ENCODE results near the gene EXOC4. TPM values are rescaled to one million over a fixed set of nuclear protein-coding genes. Genes with fewer than 3 reads are reported as not detected.

Gene EXOC4
- total and polyA plus RNA-seq, 2 of the 8 experiments (the other 6 are each of a cell fraction or from before 2014, with no cell fraction given) = 27.0 to 67.3 TPM

- H4K20me1 ChIP-seq (replicated peaks in 1 of 2; ENCODE audit: control insufficient read depth in 1 of 2, insufficient read depth in 2 of 2, low read length in 2 of 2) = no peaks in the 10 kb centered on the region
- CTCF ChIA-PET (ENCODE audit: partially characterized antibody) = interaction anchor here (1.1 kb wide), 1 partner anchor 22 kb away, joined by 3 read pairs; no protein-coding TSS in a partner anchor
- H4K8ac ChIP-seq (ENCODE audit: extremely low read depth, insufficient read depth, low read length) = no peak overlapping the region
- no peak overlapping the region for H4K91ac ChIP-seq (replicated peaks; ENCODE audit: insufficient read length, low read length)
- TF ChIP-seq CBX5 (IDR thresholded peaks at IDR 0.05; ENCODE audit: low read depth, low read length) (no peak), BCL11A (IDR thresholded peaks at IDR 0.05; ENCODE audit: low read depth in 2 of 2, low read length in 2 of 2) (no peak), POLR2A (IDR thresholded peaks at IDR 0.05; ENCODE audit: control extremely low read depth in 1 of 2, low read depth in 2 of 2, low read length in 2 of 2) (no peak), SP2 (IDR thresholded peaks at IDR 0.05; ENCODE audit: low read length) (no peak), SIX5 (IDR thresholded peaks at IDR 0.05; ENCODE audit: low read depth, low read length) (no peak), GTF2F1 (IDR thresholded peaks at IDR 0.05; ENCODE audit: borderline replicate concordance, low read depth, low read length) (no peak), SP4 (IDR thresholded peaks at IDR 0.05; ENCODE audit: low read length) (no peak), TAF1 (IDR thresholded peaks at IDR 0.05; ENCODE audit: low read depth, low read length) (no peak), RBBP5 (IDR thresholded peaks at IDR 0.05; ENCODE audit: borderline replicate concordance, low read depth, low read length) (no peak), CTBP2 (IDR thresholded peaks at IDR 0.05; ENCODE audit: borderline replicate concordance, insufficient read depth, insufficient read length, low read length) (no peak), RNF2 (IDR thresholded peaks at IDR 0.05; ENCODE audit: borderline replicate concordance, low read depth, low read length, missing control alignments, poor library complexity, severe bottlenecking) (no peak)
- TF ChIP-seq, protein P1, sequence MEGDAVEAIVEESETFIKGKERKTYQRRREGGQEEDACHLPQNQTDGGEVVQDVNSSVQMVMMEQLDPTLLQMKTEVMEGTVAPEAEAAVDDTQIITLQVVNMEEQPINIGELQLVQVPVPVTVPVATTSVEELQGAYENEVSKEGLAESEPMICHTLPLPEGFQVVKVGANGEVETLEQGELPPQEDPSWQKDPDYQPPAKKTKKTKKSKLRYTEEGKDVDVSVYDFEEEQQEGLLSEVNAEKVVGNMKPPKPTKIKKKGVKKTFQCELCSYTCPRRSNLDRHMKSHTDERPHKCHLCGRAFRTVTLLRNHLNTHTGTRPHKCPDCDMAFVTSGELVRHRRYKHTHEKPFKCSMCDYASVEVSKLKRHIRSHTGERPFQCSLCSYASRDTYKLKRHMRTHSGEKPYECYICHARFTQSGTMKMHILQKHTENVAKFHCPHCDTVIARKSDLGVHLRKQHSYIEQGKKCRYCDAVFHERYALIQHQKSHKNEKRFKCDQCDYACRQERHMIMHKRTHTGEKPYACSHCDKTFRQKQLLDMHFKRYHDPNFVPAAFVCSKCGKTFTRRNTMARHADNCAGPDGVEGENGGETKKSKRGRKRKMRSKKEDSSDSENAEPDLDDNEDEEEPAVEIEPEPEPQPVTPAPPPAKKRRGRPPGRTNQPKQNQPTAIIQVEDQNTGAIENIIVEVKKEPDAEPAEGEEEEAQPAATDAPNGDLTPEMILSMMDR (IDR thresholded peaks at IDR 0.05; ENCODE audit: control extremely low read depth in 1 of 3, insufficient read depth in 1 of 3, low read depth in 1 of 3, low read length in 3 of 3) = no peak
- DNase-seq (ENCODE audit: low read depth in 1 of 2, low spot score in 2 of 2) (no peak), FAIRE-seq (no peak)
- no peak overlapping the region for H3K27ac ChIP-seq (ENCODE audit: low read depth, low read length)
- H3K4me3 ChIP-seq (ENCODE audit: extremely low read depth in 1 of 4, insufficient read depth in 2 of 4, low read depth in 3 of 4, low read length in 4 of 4) = no peak overlapping the region
- H3K23ac ChIP-seq (ENCODE audit: insufficient read length) = no peak overlapping the region
- no peak overlapping the region for H3K4ac ChIP-seq (replicated peaks; ENCODE audit: insufficient read length, low read depth, low read length)
- no peak overlapping the region for H2BK15ac ChIP-seq (ENCODE audit: low read length)
- H2BK120ac ChIP-seq (replicated peaks; ENCODE audit: low read depth, low read length) = no peak overlapping the region
- no peak overlapping the region for H3K56ac ChIP-seq (replicated peaks; ENCODE audit: insufficient read length, low read depth, low read length)
- H3K23me2 ChIP-seq (ENCODE audit: low read depth, low read length) = no peaks in the 10 kb centered on the region
- H2BK5ac ChIP-seq (ENCODE audit: low read depth, low read length) = no peak overlapping the region
- no peaks in the 10 kb centered on the region for H3K9me3 ChIP-seq (ENCODE audit: insufficient read depth in 2 of 2, low read depth in 1 of 2, low read length in 1 of 2)
- H3K36me3 ChIP-seq (ENCODE audit: control insufficient read depth in 2 of 4, insufficient read depth in 4 of 4, low read length in 3 of 4) = no peaks in the 10 kb centered on the region
- H2BK20ac ChIP-seq (ENCODE audit: low read length) = no peak overlapping the region
- no peaks in the 10 kb centered on the region for H3K79me1 ChIP-seq (ENCODE audit: low read depth, low read length)
- 89% methylated on average over 2 of the region's 2 CpGs; no CpG with 5 or more reads in 1 of the 2 experiments for WGBS, 2 experiments (ENCODE audit: extremely low coverage in 1 of 2, insufficient coverage in 1 of 2, insufficient read length in 1 of 2, insufficient replicate concordance in 2 of 2, low coverage in 1 of 2, low lambda C conversion rate in 2 of 2, missing lambda C conversion rate in 1 of 2)
- no peak overlapping the region for H3K14ac ChIP-seq (ENCODE audit: insufficient read length)
- H4K5ac ChIP-seq (ENCODE audit: insufficient read length, low read depth, low read length) = no peak overlapping the region
- no peak overlapping the region for H3K4me2 ChIP-seq (ENCODE audit: insufficient read depth in 1 of 2, low read depth in 2 of 2, low read length in 2 of 2)
- no peak overlapping the region for H2AFZ ChIP-seq (ENCODE audit: low read length)
- H2AK5ac ChIP-seq (ENCODE audit: low read depth, low read length) = no peak overlapping the region
- POLR2A ChIA-PET (ENCODE audit: partially characterized antibody) = no interaction called here
- no peaks in the 10 kb centered on the region for H3K27me3 ChIP-seq (replicated peaks in 1 of 4; ENCODE audit: control insufficient read depth in 3 of 4, extremely low read depth in 1 of 4, insufficient read depth in 3 of 4, low read length in 3 of 4)
- H3K79me2 ChIP-seq (ENCODE audit: control insufficient read depth in 1 of 2, insufficient read depth in 2 of 2, low read length in 2 of 2) = no peaks in the 10 kb centered on the region
- H3K4me1 ChIP-seq (replicated peaks in 1 of 4; ENCODE audit: control insufficient read depth in 3 of 4, insufficient read depth in 4 of 4, low read length in 3 of 4) = no peaks in the 10 kb centered on the region
- no peak overlapping the region for H3K18ac ChIP-seq (ENCODE audit: extremely low read depth, low read length)
- H2BK12ac ChIP-seq (ENCODE audit: low read depth, low read length) = no peak overlapping the region
- H3K9ac ChIP-seq (replicated peaks in 1 of 4; ENCODE audit: extremely low read depth in 1 of 4, low read depth in 3 of 4, low read length in 3 of 4) = no peak overlapping the region
Measured at GRCh38 chr7:133712544-133712943, 459.7 kb downstream of the EXOC4 start.
